Renal cortex interstitium (tissue), 11 donors: ENCODE measurements around the gene CNTNAP1. TPM values are rescaled to one million over a fixed set of nuclear protein-coding genes. Genes with fewer than 3 reads are reported as not detected.

Experiments used
- DNase-seq, 11 donors: peaks; one replicate each; pipeline ENCODE4 v3.0.0-alpha.2; 2013; ENCODE audit warnings: low read depth in 9 of 11, low spot score in 4 of 11; ENCODE audit errors: extremely low read depth in 1 of 11
- polyA plus RNA-seq, 3 donors: library from polyadenylated mRNA; unstranded; fragments of 120-200 nt; gene quantifications; one replicate each; pipeline ENCODE4 v1.2.1, GENCODE V29; 2013; ENCODE audit not compliant: insufficient read length in 3 of 3

The CNTNAP1 gene
- polyA plus RNA-seq, 3 donors: 6.7 to 8.9 (median 8.7) TPM

GRCh38 chr17:42667088-42667951 lies 15.0 kb upstream of the CNTNAP1 start:
- DNase-seq: no peak

GRCh38 chr17:42669705-42669976 lies 12.7 kb upstream of the CNTNAP1 start:
- DNase-seq: no peak

GRCh38 chr17:42669977-42670788 lies 12.1 kb upstream of the CNTNAP1 start:
- no peak for DNase-seq

GRCh38 chr17:42670789-42671657 lies 11.3 kb upstream of the CNTNAP1 start:
- DNase-seq: no peak

- DNase-seq: no peak
Observed at GRCh38 chr17:42672038-42672437, 10.3 kb upstream of the CNTNAP1 start.

- no peak for DNase-seq
Observed at GRCh38 chr17:42673266-42673884, 9.0 kb upstream of the CNTNAP1 start.

GRCh38 chr17:42673885-42674754 lies 8.2 kb upstream of the CNTNAP1 start:
- DNase-seq: no peak

GRCh38 chr17:42674755-42675347 lies 7.5 kb upstream of the CNTNAP1 start:
- no peak for DNase-seq

- no peak for DNase-seq
Observed at GRCh38 chr17:42675348-42675964, 6.9 kb upstream of the CNTNAP1 start.

GRCh38 chr17:42675965-42676423 lies 6.3 kb upstream of the CNTNAP1 start:
- DNase-seq: no peak

GRCh38 chr17:42676424-42677011 lies 5.8 kb upstream of the CNTNAP1 start, which contains the start of gene PLEKHH3:
TSS of gene PLEKHH3 (minus strand) at chr17:42676994. CDS start at chr17:42676563, 431 bp downstream.
- peak in 1 of 11 donors; percentile 64 for DNase-seq

- peak; percentile 98 to 100 (median 99) for DNase-seq
Observed at GRCh38 chr17:42677012-42677857, 5.1 kb upstream of the CNTNAP1 start.

- peak in 6 of 11 donors; percentile 74 to 82 (median 80) for DNase-seq
Observed at GRCh38 chr17:42677921-42678781, 4.2 kb upstream of the CNTNAP1 start.

- no peak for DNase-seq
Observed at GRCh38 chr17:42678951-42679491, 3.3 kb upstream of the CNTNAP1 start.
